T-helper 9 cell (primary cell): ENCODE measurements around the gene PDE6B.
"Not testable (repeated sequence)": the region's sequence is repeated elsewhere in the genome, so short reads cannot be mapped to it uniquely, and the experiment has no call there.

ENCODE experiments used
- DNase-seq: peaks from one replicate; pipeline ENCODE4 v3.0.0-alpha.2; 2020

PDE6B gene

GRCh38 chr4:687048-687970 is 61.9 kb downstream of the PDE6B start:
- DNase-seq: no peak

GRCh38 chr4:687971-688853 is 62.8 kb downstream of the PDE6B start:
- DNase-seq: no peak

- no peak for DNase-seq
Measured at GRCh38 chr4:688854-689681, 63.7 kb downstream of the PDE6B start, which contains the start of gene SLC49A3. Gene SLC49A3, minus strand, starts transcription at chr4:689151. Its CDS starts 24 bp downstream, at chr4:689127.

GRCh38 chr4:689723-690122 is 64.3 kb downstream of the PDE6B start:
- DNase-seq: no peak

GRCh38 chr4:692771-693554 is 67.6 kb downstream of the PDE6B start:
- DNase-seq: no peak

GRCh38 chr4:694341-694940 is 69.1 kb downstream of the PDE6B start:
- DNase-seq: not testable (repeated sequence)

GRCh38 chr4:699816-700580 is 74.6 kb downstream of the PDE6B start:
- no peak for DNase-seq

- no peak for DNase-seq
Measured at GRCh38 chr4:700587-701264, 75.4 kb downstream of the PDE6B start.

- DNase-seq: no peak
Measured at GRCh38 chr4:702618-703048, 77.3 kb downstream of the PDE6B start.

- no peak for DNase-seq
Measured at GRCh38 chr4:703336-704197, 78.2 kb downstream of the PDE6B start.

- no peak for DNase-seq
Measured at GRCh38 chr4:704198-704891, 79.0 kb downstream of the PDE6B start.

GRCh38 chr4:704971-705277 is 79.6 kb downstream of the PDE6B start:
- DNase-seq: no peak

- peak; percentile 97 for DNase-seq
Measured at GRCh38 chr4:705278-706082, 80.1 kb downstream of the PDE6B start, which contains the start of gene PCGF3. Gene PCGF3, plus strand, starts transcription at chr4:705832. Its CDS starts 27,849 bp downstream, at chr4:733681.

- DNase-seq: not testable (repeated sequence)
Measured at GRCh38 chr4:706083-706633, 80.8 kb downstream of the PDE6B start.

- DNase-seq: no peak
Measured at GRCh38 chr4:706834-707598, 81.6 kb downstream of the PDE6B start.
